HG02981 (cell line): ENCODE measurements around the gene PPP1R12C.
A peak's percentile ranks its signal among the peaks of the same experiment; 100 is the strongest.
"Not testable (repeated sequence)": the region's sequence is repeated elsewhere in the genome, so short reads cannot be mapped to it uniquely, and the experiment has no call there.

Experiments used
- ATAC-seq: cut with Tn5 transposase; IDR thresholded peaks from one replicate; pipeline ENCODE4 v1.9.1; 2021; ENCODE audit warnings: mild to moderate bottlenecking, moderate library complexity; ENCODE audit not compliant: unreplicated experiment

Gene PPP1R12C

GRCh38 chr19:55116859-55117662, at the start of gene PPP1R12C:
Gene PPP1R12C (minus strand): TSS chr19:55117637. CDS start chr19:55117543, 94 bp downstream.
- peak; percentile 7 for ATAC-seq

DNA sequence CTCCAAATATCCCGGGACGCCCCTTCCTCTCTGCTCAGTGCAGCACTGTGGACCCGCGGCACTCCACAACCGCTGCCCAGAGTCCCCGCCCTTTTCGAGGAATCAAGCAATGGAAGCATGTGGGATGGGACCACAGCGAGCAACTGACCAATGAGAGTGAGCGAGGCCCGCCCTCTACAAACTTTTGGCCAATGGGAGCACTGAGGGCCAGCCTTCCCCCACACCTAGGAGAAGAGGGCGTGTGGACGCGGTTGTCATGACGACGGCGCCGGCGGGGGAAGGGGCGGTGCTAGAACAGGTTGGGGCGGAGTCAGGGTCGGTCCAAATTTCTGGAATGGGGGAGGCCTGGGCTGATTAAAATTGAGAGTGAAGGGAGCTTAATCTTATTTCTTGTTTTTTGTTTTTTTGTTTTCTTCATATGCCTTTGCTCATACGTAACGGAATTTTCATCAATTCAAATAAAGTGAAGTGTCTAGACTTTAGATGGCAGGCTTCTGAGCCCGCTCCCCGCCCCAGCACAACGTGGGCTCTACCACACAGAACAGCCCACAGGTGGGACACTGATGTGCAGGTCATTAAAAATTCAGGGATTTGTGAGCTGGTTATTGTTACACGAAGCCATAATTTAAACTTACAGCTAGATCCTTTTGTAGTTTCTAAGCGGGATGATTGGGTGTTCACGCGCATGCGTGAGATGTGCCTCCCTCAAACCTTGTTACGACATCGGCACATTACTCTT, 49.3 kb upstream of the PPP1R12C start, which contains the start of gene DNAAF3:
Gene DNAAF3 (minus strand): TSS at position 84 of the 739 bp plus-strand sequence. CDS start 200 bp downstream, outside the sequence.
- peak; percentile 65 for ATAC-seq

- no peak for ATAC-seq
Observed at GRCh38 chr19:55165952-55166529, 48.6 kb upstream of the PPP1R12C start.

DNA sequence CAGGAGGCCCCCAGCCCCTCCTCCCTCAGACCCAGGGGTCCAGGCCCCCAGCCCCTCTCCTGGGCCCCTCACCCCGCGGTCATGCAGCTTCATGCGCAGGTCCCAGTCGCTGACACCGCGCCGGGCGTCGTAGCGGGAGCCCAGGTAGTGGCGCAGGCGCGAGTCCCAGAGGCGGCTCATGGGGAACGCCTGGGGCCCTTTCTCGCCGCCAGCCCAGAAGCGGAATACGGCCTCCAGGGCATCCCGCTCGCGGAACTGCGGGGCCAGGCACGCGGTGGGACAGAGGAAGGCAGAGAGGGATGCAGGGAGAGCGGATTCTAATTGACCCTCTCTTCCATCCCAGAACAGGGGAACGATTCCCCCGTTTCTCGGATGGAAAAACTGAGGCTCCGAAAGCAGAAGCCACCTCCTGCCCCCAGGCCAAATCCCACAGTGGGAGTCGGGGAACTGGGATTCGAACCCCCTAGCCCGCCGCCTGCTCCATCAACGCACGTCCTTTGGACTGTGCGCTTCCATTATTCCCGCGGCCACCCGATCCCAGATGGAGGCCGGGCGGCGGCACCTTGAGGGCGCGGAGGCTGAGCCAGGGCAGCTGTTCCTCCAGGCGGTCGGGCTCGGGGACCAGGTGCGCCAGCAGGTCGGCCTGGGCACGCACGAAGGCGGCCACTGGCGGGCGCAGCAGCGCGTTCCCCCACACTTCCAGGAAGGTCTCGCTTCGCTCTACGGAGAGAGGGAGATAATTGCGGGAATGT, 44.3 kb upstream of the PPP1R12C start:
- ATAC-seq = no peak

DNA sequence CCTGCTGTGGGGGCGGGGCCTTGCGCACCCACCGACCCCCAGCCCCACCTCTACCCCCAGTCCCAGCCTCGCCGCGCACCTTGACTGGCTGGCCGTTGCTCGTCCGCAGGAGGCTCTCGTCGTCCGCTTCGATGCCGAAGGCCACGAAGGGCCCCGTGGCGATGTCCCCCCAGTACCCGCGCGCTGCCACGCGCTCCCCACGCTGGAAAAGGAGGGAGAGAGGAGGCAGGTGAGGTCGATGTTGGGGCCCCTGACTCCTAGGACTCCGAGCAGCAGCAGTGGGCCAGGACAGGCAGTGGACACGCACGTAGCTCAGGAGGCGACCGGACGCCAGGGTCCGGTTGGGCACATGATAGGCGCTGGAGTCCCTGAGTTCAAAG, 43.5 kb upstream of the PPP1R12C start:
- no peak for ATAC-seq

- no peak for ATAC-seq
Observed at GRCh38 chr19:55160128-55160985, 42.9 kb upstream of the PPP1R12C start.

DNA sequence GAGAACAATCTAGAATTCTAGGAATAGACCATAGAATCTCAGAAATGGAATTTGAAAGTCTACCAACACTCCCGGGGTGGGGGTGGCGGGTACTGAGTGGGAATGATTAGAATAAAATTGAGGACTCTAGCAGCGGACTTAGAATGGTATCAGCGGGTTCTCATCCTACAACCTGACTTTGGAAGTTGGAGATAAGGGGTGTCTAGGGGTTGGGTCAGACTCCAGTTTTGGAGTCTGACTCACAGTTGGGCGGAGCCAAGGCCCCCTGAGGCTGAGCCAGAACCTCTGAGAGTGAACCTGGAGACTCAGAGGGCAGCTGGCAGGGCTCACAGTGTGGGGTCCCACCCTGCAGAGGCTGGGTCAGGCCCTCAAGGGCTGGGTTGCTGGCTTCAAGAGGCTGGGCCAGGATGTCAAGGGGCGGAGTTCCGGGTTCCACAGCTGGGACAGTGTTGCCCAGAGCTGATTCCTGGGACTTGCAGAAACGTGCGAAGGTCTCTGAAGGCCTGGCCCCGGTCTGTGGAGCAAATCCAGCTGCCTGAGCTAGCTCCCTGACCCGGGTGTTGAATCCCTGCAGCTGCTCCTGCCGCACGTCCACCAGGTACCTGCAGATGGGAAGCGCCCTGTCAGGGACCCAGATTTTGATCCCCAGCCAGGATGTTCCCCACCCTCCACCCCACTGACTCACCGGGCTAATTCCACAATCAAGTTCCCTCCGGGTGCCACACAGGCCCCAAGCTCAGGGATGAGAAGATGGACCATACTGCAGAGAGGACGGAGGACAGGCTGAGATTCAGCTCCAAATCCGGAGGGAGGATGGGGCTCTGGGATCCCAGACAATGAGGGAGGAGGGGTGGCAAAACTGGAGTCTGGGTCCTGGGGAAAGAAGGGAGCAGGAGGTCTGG, 41.7 kb upstream of the PPP1R12C start:
- ATAC-seq = no peak

DNA sequence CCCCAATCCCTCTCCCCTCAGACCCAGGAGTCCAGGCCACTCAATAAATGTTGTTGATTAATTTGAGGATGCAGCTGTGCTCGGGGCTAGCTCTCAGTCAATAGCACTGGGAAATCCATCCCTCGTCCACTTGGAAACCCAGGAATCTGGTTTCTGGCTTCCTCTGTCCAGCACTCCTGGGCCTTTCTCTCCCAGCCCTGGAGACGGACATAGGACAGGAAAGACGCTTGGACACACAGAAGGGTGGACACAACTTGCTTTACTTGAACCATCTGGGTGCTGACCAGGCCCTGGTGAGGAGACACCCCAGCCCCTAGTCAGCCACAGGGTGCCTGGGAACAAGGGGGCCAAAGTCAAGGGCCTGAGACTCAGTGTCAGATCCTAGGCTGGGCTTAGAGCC, 41.0 kb upstream of the PPP1R12C start:
- ATAC-seq = no peak

DNA sequence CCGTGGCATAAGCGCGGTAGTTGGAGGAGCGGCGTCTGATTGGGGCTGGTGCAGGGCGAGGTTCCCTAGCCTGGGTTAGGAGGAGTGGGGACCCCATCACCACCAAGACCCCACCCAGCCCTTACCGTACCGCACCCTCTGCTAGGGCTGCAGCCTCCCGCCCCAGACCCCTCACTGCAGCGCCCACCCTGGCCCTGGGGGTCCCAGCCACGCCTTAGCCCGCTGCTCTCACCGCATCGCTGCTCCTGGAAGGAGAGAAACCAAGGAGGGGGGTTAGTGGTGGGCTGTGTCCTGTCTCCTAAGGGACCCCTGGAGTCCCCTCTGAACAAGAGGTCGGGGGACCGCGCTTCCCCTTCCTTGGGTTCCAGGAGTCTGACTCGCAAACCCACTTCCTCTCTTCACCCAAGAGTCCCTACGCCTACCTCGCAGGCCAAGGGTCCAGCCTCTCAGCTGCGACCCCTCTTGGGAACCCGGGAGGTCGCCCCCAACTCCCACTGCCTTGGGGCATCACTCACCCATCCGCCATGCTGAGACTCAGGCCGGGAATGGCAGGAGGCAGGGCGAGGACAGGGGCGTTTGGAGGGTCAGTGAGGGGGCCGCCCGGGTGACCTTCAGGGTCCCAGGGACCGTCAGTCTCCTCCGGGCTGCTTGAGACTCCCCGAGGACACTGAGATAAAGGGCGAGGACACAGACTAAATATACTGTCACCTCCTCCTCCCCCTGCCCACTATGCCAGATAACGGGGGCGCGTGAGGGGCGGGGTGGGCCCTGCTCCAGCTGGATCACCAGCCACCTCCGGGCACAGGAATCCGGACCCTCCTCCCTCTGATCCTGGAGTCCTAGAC, 39.8 kb upstream of the PPP1R12C start, which contains the start of gene TNNI3:
Gene TNNI3 (minus strand): TSS at position 669 of the 845 bp plus-strand sequence. CDS start 143 bp downstream, at position 526.
- ATAC-seq = no peak

GRCh38 chr19:55156202-55157063, 39.0 kb upstream of the PPP1R12C start:
- no peak for ATAC-seq

- ATAC-seq = not testable (repeated sequence)
Observed at GRCh38 chr19:55155784-55156183, 38.3 kb upstream of the PPP1R12C start.

- ATAC-seq = no peak
Observed at GRCh38 chr19:55153652-55154264, 36.3 kb upstream of the PPP1R12C start.

DNA sequence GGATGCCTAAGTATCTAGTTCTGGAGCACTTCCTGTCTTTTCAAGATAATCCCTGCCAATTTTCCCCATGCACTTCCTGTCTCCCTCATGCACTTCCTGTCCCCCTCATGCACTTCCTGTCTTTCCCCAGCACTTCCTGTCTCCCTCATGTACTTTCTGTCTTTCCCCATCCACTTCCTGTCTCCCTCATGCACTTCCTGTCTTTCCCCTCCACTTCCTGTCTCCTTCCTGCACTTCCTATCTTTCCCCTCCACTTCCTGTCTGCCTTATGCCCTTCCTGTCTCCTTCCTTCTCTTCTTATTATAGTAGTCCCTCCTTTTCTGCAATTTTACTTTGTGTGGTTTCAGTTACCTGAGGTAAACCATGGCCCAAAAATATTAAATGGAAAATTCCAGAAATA, 34.6 kb upstream of the PPP1R12C start:
- no peak for ATAC-seq

DNA sequence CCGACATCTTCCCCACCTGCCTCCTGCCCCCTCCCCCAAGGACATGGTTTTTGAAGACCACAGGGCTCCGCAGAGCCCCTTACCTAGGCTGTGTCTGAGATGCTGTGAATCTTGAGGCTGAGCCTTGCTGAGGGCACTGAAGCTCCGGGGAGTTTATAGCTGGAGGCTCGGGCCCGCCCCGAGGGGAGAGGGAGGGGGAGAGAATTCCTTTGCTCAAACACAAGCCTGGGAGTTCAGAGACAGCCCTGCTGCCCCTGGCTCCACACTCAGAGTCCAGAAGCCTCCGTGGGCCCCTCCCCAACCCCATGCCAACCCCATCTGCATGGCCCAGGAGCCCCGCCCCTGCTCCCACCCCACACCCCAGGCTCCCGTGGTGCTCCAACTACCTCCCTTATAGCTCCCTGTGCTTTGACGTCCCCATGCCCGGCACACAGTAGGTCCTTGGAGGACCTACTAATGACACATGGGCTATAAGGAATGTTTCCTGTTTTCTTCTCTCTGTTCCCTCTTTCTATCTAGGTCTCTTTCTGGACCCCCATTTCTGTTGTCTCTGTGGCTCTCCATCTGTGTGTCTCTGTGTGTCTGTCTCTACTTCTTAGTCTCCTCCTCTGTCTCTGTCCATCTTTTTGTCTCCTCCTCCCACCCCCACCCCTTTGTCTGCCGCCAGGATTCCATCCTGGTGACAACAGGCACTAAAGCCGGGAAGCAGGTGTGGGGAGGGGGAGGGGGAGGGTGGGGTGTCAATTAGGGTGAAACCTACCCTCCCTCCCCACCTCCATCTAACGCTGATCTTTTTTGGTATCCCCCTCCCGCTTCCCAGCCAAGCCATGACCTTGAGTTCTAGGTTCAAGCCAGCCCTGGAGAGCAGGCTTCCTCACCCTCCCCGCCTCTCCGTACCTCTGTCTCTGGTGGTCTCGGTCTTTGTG, 31.9 kb upstream of the PPP1R12C start, which contains the start of gene TNNT1:
Gene TNNT1 (minus strand): TSS at position 129 of the 926 bp plus-strand sequence. CDS start 2,049 bp downstream, outside the sequence.
- no peak for ATAC-seq

DNA sequence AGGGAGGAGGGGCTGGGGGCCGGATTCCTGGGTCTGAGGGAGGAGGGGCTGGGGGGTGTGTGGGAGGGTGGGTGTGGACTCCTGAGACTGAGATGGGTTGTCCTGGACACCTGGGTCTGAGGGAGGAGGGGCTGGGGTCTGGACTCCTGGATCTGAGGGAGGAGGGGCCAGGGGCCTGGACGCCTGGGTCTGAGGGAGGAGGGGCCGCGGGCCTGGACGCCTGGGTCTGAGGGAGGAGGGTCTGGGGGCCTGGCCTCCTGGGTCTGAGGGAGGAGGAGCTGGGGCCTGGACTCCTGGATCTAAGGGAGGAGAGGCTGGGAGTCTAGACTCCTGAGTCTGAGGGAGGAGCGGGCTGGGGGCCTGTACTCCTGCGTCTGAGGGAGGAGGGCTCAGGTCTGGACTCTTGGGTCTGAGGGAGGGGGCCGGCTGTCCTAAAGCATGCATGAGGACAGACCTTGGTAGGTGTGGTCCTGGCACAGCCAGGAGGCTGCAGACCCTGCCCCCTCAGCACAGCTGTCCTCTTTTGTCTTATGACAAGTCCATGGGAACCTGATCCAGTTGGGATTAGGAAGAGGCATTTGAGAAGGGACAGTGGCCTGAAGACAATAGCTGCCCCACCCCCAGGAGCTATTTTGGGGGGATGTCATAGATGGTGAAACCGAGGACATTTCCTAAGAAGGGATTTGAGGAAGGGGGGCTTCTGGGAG, 30.3 kb upstream of the PPP1R12C start:
- ATAC-seq = no peak
